Liver (tissue), 3 donors: ENCODE data around the gene PIWIL1.

ENCODE experiments used
- ATF3 ChIP-seq: IDR thresholded peaks from 2 replicates; pipeline ENCODE4 v1.6.1; 2016; ENCODE audit warnings: antibody characterized with exemption
- CTCF ChIP-seq: fragments of 150-350 bp; IDR thresholded peaks from 2 replicates; pipeline ENCODE4 v1.5.1; 2017; ENCODE audit warnings: improper control_type of control experiment, low read depth, low read length; ENCODE audit not compliant: missing input control
- HNF4G ChIP-seq: IDR thresholded peaks from 2 replicates; pipeline ENCODE4 v1.6.1; 2016; ENCODE audit warnings: antibody characterized with exemption
- JUND ChIP-seq, 2 donors: IDR thresholded peaks; 2 replicates each; pipeline ENCODE4 v1.6.1; 2016; ENCODE audit warnings: antibody characterized with exemption in 2 of 2
- MAX ChIP-seq: IDR thresholded peaks from 2 replicates; pipeline ENCODE4 v1.6.1; 2016; ENCODE audit warnings: antibody characterized with exemption
- NR2F2 ChIP-seq: IDR thresholded peaks from 2 replicates; pipeline ENCODE4 v1.6.1; 2016; ENCODE audit warnings: antibody characterized with exemption
- REST ChIP-seq: IDR thresholded peaks from 2 replicates; pipeline ENCODE4 v1.6.1; 2016; ENCODE audit warnings: antibody characterized with exemption, mild to moderate bottlenecking
- RXRA ChIP-seq, 2 donors: IDR thresholded peaks; 2 replicates each; pipeline ENCODE4 v1.6.1; 2017 to 2018; ENCODE audit warnings: antibody characterized with exemption in 2 of 2, mild to moderate bottlenecking in 1 of 2
- TAF1 ChIP-seq: conservative IDR thresholded peaks from 2 replicates; pipeline ENCODE4 v1.6.1; 2016; ENCODE audit warnings: antibody characterized with exemption, mild to moderate bottlenecking
- YY1 ChIP-seq: IDR thresholded peaks from 2 replicates; pipeline ENCODE4 v1.6.1; 2016; ENCODE audit warnings: antibody characterized with exemption, mild to moderate bottlenecking
- donor health status: healthy.
- donor health status: healthy.

- TF ChIP-seq REST (no peak), CTCF (peak; percentile 20), MAX (no peak), ATF3 (no peak), TAF1 (no peak), RXRA (IDR thresholded peaks at IDR 0.05) (no peak), HNF4G (no peak), YY1 (no peak), JUND (IDR thresholded peaks at IDR 0.05) (no peak), NR2F2 (no peak)
These were observed 64.0 kb downstream of the PIWIL1 start for GRCh38 chr12:130401703-130402102.
